ENCODE data around the gene PCNX1. TPM values are rescaled to one million over a fixed set of nuclear protein-coding genes. Genes with fewer than 3 reads are reported as not detected.
A peak's percentile ranks its signal among the peaks of the same experiment; 100 is the strongest.
"Not testable (repeated sequence)": the region's sequence is repeated elsewhere in the genome, so short reads cannot be mapped to it uniquely, and the experiment has no call there.

Gene PCNX1
- total RNA-seq, 1 donor from 2014 or later: 43.3 TPM

GRCh38 chr14:70907996-70908934, 1.0 kb downstream of the PCNX1 start:
- ATAC-seq (ENCODE audit: poor library complexity) (peak; percentile 69), DNase-seq (peak; percentile 71)
- intact Hi-C loops (cut with DNase I): loop anchor here (5.0 to 10.0 kb wide), 3 partner anchors 44 to 83 kb away; no protein-coding TSS in a partner anchor

- DNase-seq: no peak
- intact Hi-C loops (cut with DNase I): loop anchor here (5.0 to 10.0 kb wide), 3 partner anchors 43 to 84 kb away; no protein-coding TSS in a partner anchor
- ATAC-seq (ENCODE audit: poor library complexity): no peak
Measured at GRCh38 chr14:70908935-70909641, 1.8 kb downstream of the PCNX1 start.

GRCh38 chr14:70909733-70910614, 2.7 kb downstream of the PCNX1 start:
- intact Hi-C loops (cut with DNase I): loop anchor here (5.0 to 10.0 kb wide), 3 partner anchors 42 to 85 kb away; no protein-coding TSS in a partner anchor
- ATAC-seq (ENCODE audit: poor library complexity): no peak
- no peak for DNase-seq

- ATAC-seq (ENCODE audit: poor library complexity) (no peak), DNase-seq (no peak)
- intact Hi-C loops (cut with DNase I): no loop called here
Measured at GRCh38 chr14:70915415-70915814, 8.2 kb downstream of the PCNX1 start.

GRCh38 chr14:70916300-70916699, 9.0 kb downstream of the PCNX1 start:
- intact Hi-C loops (cut with DNase I): no loop called here
- no peak for ATAC-seq (ENCODE audit: poor library complexity)
- DNase-seq: no peak

GRCh38 chr14:70916799-70917198, 9.5 kb downstream of the PCNX1 start:
- no peak for ATAC-seq (ENCODE audit: poor library complexity)
- DNase-seq: no peak
- intact Hi-C loops (cut with DNase I): no loop called here

GRCh38 chr14:70917633-70918032, 10.4 kb downstream of the PCNX1 start:
- intact Hi-C loops (cut with DNase I): no loop called here
- ATAC-seq (ENCODE audit: poor library complexity): no peak
- no peak for DNase-seq

GRCh38 chr14:70919774-70920173, 12.5 kb downstream of the PCNX1 start:
- intact Hi-C loops (cut with DNase I): no loop called here
- ATAC-seq (ENCODE audit: poor library complexity) (peak; percentile 38), DNase-seq (no peak)

- ATAC-seq (ENCODE audit: poor library complexity) (no peak), DNase-seq (no peak)
- intact Hi-C loops (cut with DNase I): no loop called here
Measured at GRCh38 chr14:70920608-70921007, 13.3 kb downstream of the PCNX1 start.

GRCh38 chr14:70921669-70922068, 14.4 kb downstream of the PCNX1 start:
- DNase-seq (no peak), ATAC-seq (ENCODE audit: poor library complexity) (no peak)
- intact Hi-C loops (cut with DNase I): no loop called here

- DNase-seq (no peak), ATAC-seq (ENCODE audit: poor library complexity) (no peak)
- intact Hi-C loops (cut with DNase I): no loop called here
Measured at GRCh38 chr14:70924521-70924920, 17.3 kb downstream of the PCNX1 start.

- intact Hi-C loops (cut with DNase I): no loop called here
- no peak for ATAC-seq (ENCODE audit: poor library complexity)
- no peak for DNase-seq
Measured at GRCh38 chr14:70926235-70926830, 19.1 kb downstream of the PCNX1 start.

GRCh38 chr14:70931008-70931407, 23.7 kb downstream of the PCNX1 start:
- no peak for DNase-seq
- intact Hi-C loops (cut with DNase I): no loop called here
- ATAC-seq (ENCODE audit: poor library complexity): no peak

- intact Hi-C loops (cut with DNase I): no loop called here
- DNase-seq (no peak), ATAC-seq (ENCODE audit: poor library complexity) (peak; percentile 83)
Measured at GRCh38 chr14:70934084-70934483, 26.8 kb downstream of the PCNX1 start.

GRCh38 chr14:70934502-70935134, 27.4 kb downstream of the PCNX1 start:
- ATAC-seq (ENCODE audit: poor library complexity) (peak; percentile 76), DNase-seq (no peak)
- intact Hi-C loops (cut with DNase I): no loop called here

- intact Hi-C loops (cut with DNase I): no loop called here
- DNase-seq (no peak), ATAC-seq (ENCODE audit: poor library complexity) (peak; percentile 38)
Measured at GRCh38 chr14:70935135-70935534, 27.9 kb downstream of the PCNX1 start.

- DNase-seq; intact Hi-C loops (cut with DNase I); ATAC-seq (ENCODE audit: poor library complexity): not testable (repeated sequence)
Measured at GRCh38 chr14:70939693-70940092, 32.4 kb downstream of the PCNX1 start.

Data from Right ventricle myocardium superior (tissue), 1 donor.